ENCODE measurements around the gene TMEM25.

- TF ChIP-seq CTCF (IDR thresholded peaks at IDR 0.05; ENCODE audit: low read depth, low read length) (no peak), EZH2phosphoT487 (IDR thresholded peaks at IDR 0.05; ENCODE audit: low read depth) (no peak)
These were observed 1.1 kb downstream of the TMEM25 start for GRCh38 chr11:118532091-118532490.

Data from OCI-LY3 (cell line).